SK-N-SH (cell line): ENCODE results near the gene NRIP1. TPM values are rescaled to one million over a fixed set of nuclear protein-coding genes. Genes with fewer than 3 reads are reported as not detected.

Experiments
- CTCF ChIA-PET: fragments of 300-600, 350-600 bp; formaldehyde crosslinking; extraction: SDS; loops from one replicate; lab custom pipeline; 2021; lab: Yijun Ruan, JAX
- POLR2A ChIA-PET: fragments of 350-600 bp; sonication (Branson Sonifier 250); formaldehyde crosslinking; extraction: SDS; loops from one replicate; lab custom pipeline; 2020; ENCODE audit warnings: antibody characterized with exemption, inconsistent platforms; lab: Yijun Ruan, JAX
- DNase-seq: peaks from one replicate; pipeline ENCODE4 v3.0.0; 2012
- H2AFZ ChIP-seq: fragments of 200-600 bp; sonication (generic); 2 replicates; pipeline ENCODE4 v1.8.1; 2016; ENCODE audit warnings: antibody characterized with exemption, mild to moderate bottlenecking, low read depth
- H3F3A ChIP-seq: fragments of 200-600 bp; sonication (generic); replicated peaks from 2 replicates; pipeline ENCODE3; 2016; ENCODE audit warnings: antibody characterized with exemption, mild to moderate bottlenecking; ENCODE audit not compliant: insufficient read depth
- H3K27ac ChIP-seq, 2 experiments: fragments of 200-500 bp in 1 of 2; fragments of 200-600 bp in 1 of 2; sonication (Bioruptor generic) in 1 of 2; sonication (generic), shearing (Covaris generic) in 1 of 2; 2 replicates each; pipeline versions ENCODE4 v1.5.1 to v1.6.1; 2014 to 2016; ENCODE audit warnings: low read depth in 2 of 2, inconsistent platforms in 1 of 2, low read length in 1 of 2, mild to moderate bottlenecking in 1 of 2, mixed read lengths in 1 of 2
- H3K27me3 ChIP-seq: fragments of 200-600 bp; sonication (generic), shearing (Covaris generic); 2 replicates; pipeline ENCODE4 v1.6.1; 2016; ENCODE audit warnings: mixed run types; ENCODE audit not compliant: insufficient read depth
- H3K36me3 ChIP-seq, 2 experiments: fragments of 200-500 bp in 1 of 2; fragments of 200-600 bp in 1 of 2; sonication (Bioruptor generic) in 1 of 2; sonication (generic) in 1 of 2; replicated peaks in 1 of 2; 2 replicates each; pipeline versions ENCODE3 to v1.5.1; 2014 to 2016; ENCODE audit warnings: low read length in 1 of 2, mild to moderate bottlenecking in 1 of 2; ENCODE audit not compliant: insufficient read depth in 2 of 2, control insufficient read depth in 1 of 2
- H3K4me1 ChIP-seq, 2 experiments: fragments of 200-500 bp in 1 of 2; fragments of 200-600 bp in 1 of 2; sonication (Bioruptor generic) in 1 of 2; sonication (generic), shearing (Covaris generic) in 1 of 2; 2 replicates each; pipeline versions ENCODE4 v1.5.1 to v1.6.1; 2014 to 2016; ENCODE audit warnings: low read depth in 1 of 2, low read length in 1 of 2, mixed run types in 1 of 2; ENCODE audit not compliant: insufficient read depth in 2 of 2, control insufficient read depth in 1 of 2
- H3K4me2 ChIP-seq: fragments of 200-600 bp; sonication (generic), shearing (Covaris generic); 2 replicates; pipeline ENCODE4 v1.6.1; 2017; ENCODE audit warnings: mixed run types
- H3K4me3 ChIP-seq, 2 experiments: fragments of 200-500 bp in 1 of 2; fragments of 200-600 bp in 1 of 2; sonication (Bioruptor generic) in 1 of 2; sonication (generic), shearing (Covaris generic) in 1 of 2; 2 replicates each; pipeline versions ENCODE4 v1.5.1 to v1.8.1; 2014 to 2016; ENCODE audit warnings: low read depth in 2 of 2, inconsistent platforms in 1 of 2, low read length in 1 of 2, mild to moderate bottlenecking in 1 of 2, mixed read lengths in 1 of 2, moderate library complexity in 1 of 2
- H3K79me2 ChIP-seq: fragments of 200-600 bp; sonication (generic); 2 replicates; pipeline ENCODE4 v1.8.1; 2017; ENCODE audit warnings: mild to moderate bottlenecking; ENCODE audit not compliant: insufficient read depth
- H3K9ac ChIP-seq: fragments of 200-600 bp; sonication (generic); 2 replicates; pipeline ENCODE4 v1.6.1; 2017; ENCODE audit warnings: mixed run types
- H3K9me2 ChIP-seq: fragments of 200-600 bp; sonication (generic); 2 replicates; pipeline ENCODE4 v1.6.1; 2017; ENCODE audit warnings: mixed run types
- H3K9me3 ChIP-seq: fragments of 200-600 bp; sonication (generic); 2 replicates; pipeline ENCODE4 v1.6.1; 2017; ENCODE audit warnings: mixed run types, mild to moderate bottlenecking, moderate library complexity
- H4K20me1 ChIP-seq: fragments of 200-600 bp; sonication (generic); 2 replicates; pipeline ENCODE4 v1.6.1; 2017; ENCODE audit warnings: mild to moderate bottlenecking, mixed run types; ENCODE audit not compliant: insufficient read depth
- CHD2 ChIP-seq: fragments of 150-350 bp; IDR thresholded peaks from 2 replicates; pipeline ENCODE4 v1.6.1; 2018; ENCODE audit warnings: low read length; ENCODE audit not compliant: partially characterized antibody
- ELF1 ChIP-seq: IDR thresholded peaks from 2 replicates; pipeline ENCODE4 v1.4.0; 2012
- EP300 ChIP-seq, 2 experiments: IDR thresholded peaks; 2 replicates each; pipeline versions ENCODE4 v1.4.0 to v1.6.1; 2012; ENCODE audit warnings: borderline replicate concordance in 1 of 2, low read depth in 1 of 2, low read length in 1 of 2
- EZH2phosphoT487 ChIP-seq: fragments of 200-600 bp; sonication (generic); IDR thresholded peaks from 2 replicates; pipeline ENCODE4 v1.6.1; 2017; ENCODE audit warnings: low read depth, mixed run types, mild to moderate bottlenecking, antibody characterized with exemption, moderate library complexity, borderline replicate concordance
- FOXM1 ChIP-seq: IDR thresholded peaks from 2 replicates; pipeline ENCODE4 v1.4.0; 2012; ENCODE audit warnings: low read depth, mild to moderate bottlenecking
- GATA2 ChIP-seq: sonication (generic); formaldehyde crosslinking; IDR thresholded peaks from 2 replicates; pipeline ENCODE4 v1.5.0; 2020; ENCODE audit warnings: mild to moderate bottlenecking, missing genetic modification reagents
- JUND ChIP-seq: IDR thresholded peaks from 2 replicates; pipeline ENCODE4 v1.4.0; 2012
- MEF2A ChIP-seq: IDR thresholded peaks from 2 replicates; pipeline ENCODE4 v1.4.0; 2012; ENCODE audit warnings: low read depth, borderline replicate concordance
- NFIC ChIP-seq: IDR thresholded peaks from 2 replicates; pipeline ENCODE4 v1.4.0; 2012; ENCODE audit warnings: borderline replicate concordance
- NRF1 ChIP-seq: IDR thresholded peaks from 2 replicates; pipeline ENCODE4 v1.6.1; 2012; ENCODE audit warnings: low read depth, mild to moderate bottlenecking, low read length
- RAD21 ChIP-seq: IDR thresholded peaks from 2 replicates; pipeline ENCODE4 v1.6.1; 2012; ENCODE audit warnings: mild to moderate bottlenecking, low read length
- RFX5 ChIP-seq: IDR thresholded peaks from 2 replicates; pipeline ENCODE4 v1.6.1; 2012; ENCODE audit warnings: mild to moderate bottlenecking, improper control_type of control experiment, low read length
- RXRA ChIP-seq: IDR thresholded peaks from 2 replicates; pipeline ENCODE4 v1.4.0; 2012; ENCODE audit warnings: low read depth, mild to moderate bottlenecking, borderline replicate concordance
- SMC3 ChIP-seq: IDR thresholded peaks from 2 replicates; pipeline ENCODE4 v1.6.1; 2012; ENCODE audit warnings: low read depth, low read length, improper control_type of control experiment
- TCF12 ChIP-seq: IDR thresholded peaks from 2 replicates; pipeline ENCODE4 v1.4.0; 2012
- WGBS: methylation state at CpG from one replicate; pipeline ENCODE4 v1.1.6; 2017; ENCODE audit warnings: low lambda C conversion rate; 5-methylcytosine and 5-hydroxymethylcytosine counted together
- polyA plus RNA-seq, 3 experiments: library from polyadenylated mRNA; depleted of rRNA; stranded (reverse); fragments of >200 nt; gene quantifications; 2 replicates each; pipeline ENCODE4 v1.2.3, GENCODE V29; 2012
- TF ChIP-seq, protein P1 (sequence below): IDR thresholded peaks from 2 replicates; pipeline ENCODE4 v1.4.0; 2012; ENCODE audit warnings: low read depth, borderline replicate concordance
- TF ChIP-seq, protein P2 (sequence below): fragments of 150-350 bp; IDR thresholded peaks from 2 replicates; pipeline ENCODE4 v1.6.1; 2016; ENCODE audit warnings: mild to moderate bottlenecking, low read depth, low read length
- TF ChIP-seq, protein P3 (sequence below): IDR thresholded peaks from 2 replicates; pipeline ENCODE4 v1.6.1; 2012; ENCODE audit warnings: mild to moderate bottlenecking, low read depth, low read length, moderate library complexity
- TF ChIP-seq, protein P4 (sequence below): fragments of 150-350 bp; IDR thresholded peaks from 2 replicates; pipeline ENCODE4 v1.6.1; 2017; ENCODE audit warnings: antibody characterized with exemption, low read length, low read depth, borderline replicate concordance

Gene NRIP1
- polyA plus RNA-seq, 1 of the 3 experiments (the other 2 are of a cell fraction), result 0.02 TPM

DNA sequence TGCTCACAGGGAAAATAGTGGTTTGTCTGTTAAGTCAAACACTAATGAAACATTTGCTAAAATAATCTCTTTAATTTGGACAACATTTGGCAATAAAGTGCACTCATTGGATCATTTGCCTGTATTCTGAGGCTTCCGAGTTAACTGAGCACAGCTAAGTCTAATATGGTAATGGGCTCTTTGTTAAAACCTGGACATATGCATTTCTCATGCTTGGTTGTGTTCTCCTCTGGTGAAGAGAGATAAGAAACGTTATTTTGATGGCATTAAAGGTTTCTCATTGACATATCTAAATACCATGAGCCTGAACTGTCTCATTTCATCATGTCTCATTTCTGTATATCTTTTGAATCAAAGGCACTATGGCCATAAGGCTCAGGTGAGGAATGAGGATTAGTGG, 13.4 kb upstream of the NRIP1 start:
- no peaks in the 10 kb centered on the region for H4K20me1 ChIP-seq
- POLR2A ChIA-PET, result no interaction called here
- H3K4me2 ChIP-seq, result no peak overlapping the region
- no peak overlapping the region for H3K27ac ChIP-seq
- H3K9me2 ChIP-seq, result no peaks in the 10 kb centered on the region
- DNase-seq, result no peak
- TF ChIP-seq NRF1 (no peak), ELF1 (no peak), FOXM1 (no peak), JUND (no peak), EP300 (IDR thresholded peaks at IDR 0.05; ENCODE audit: borderline replicate concordance in 1 of 2, low read depth in 1 of 2, low read length in 1 of 2) (no peak), RAD21 (no peak), SMC3 (no peak), CHD2 (no peak), MEF2A (no peak)
- CTCF ChIA-PET, result no interaction called here
- no peaks in the 10 kb centered on the region for H3K9me3 ChIP-seq
- no peaks in the 10 kb centered on the region for H3K79me2 ChIP-seq
- WGBS, result 14% methylated on average over 2 of the region's 2 CpGs
- no peak overlapping the region for H3K4me3 ChIP-seq
- no peaks in the 10 kb centered on the region for H3K27me3 ChIP-seq
- H3K4me1 ChIP-seq, result no peaks in the 10 kb centered on the region; a peak in 1 of 4 replicates
- H3K36me3 ChIP-seq, result no peaks in the 10 kb centered on the region
- H3K9ac ChIP-seq, result no peak overlapping the region
- no peaks in the 10 kb centered on the region for H3F3A ChIP-seq
- H2AFZ ChIP-seq, result no peak overlapping the region

DNA sequence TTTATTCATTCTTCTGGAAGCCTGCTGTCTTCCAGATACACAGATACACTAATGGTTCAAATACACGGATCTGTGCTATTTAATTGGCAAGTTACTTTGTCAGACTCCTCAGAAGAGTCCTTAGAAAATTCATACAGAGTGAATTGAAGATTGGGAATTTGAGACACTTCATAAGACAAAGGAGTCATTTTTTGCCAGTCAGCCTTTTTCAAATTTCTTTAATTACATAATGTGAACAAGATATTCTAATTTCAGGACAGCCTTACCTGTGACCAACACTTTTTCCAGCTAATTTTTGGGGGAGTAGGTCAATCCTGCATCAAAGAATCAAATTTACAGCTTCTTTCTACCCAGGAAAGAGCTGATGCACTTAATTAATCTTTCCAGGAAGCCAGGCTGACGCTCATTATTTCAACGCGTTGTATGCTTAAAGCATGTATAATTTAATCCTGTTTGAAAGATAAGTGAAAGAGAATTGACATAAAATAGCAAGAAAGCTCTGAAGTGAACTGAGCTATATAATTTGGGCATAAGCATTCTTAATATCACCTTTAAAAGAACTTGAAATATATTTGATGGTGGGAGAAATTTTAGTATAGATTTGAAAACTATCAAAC, 12.8 kb upstream of the NRIP1 start:
- Histone ChIP-seq H3K4me1 (no peaks in the 10 kb centered on the region; a peak in 1 of 4 replicates), H3K4me3 (no peak overlapping the region), H3K36me3 (no peaks in the 10 kb centered on the region), H2AFZ (no peak overlapping the region), H3K79me2 (no peaks in the 10 kb centered on the region), H3K9me3 (no peaks in the 10 kb centered on the region), H3K4me2 (no peak overlapping the region), H3K9me2 (no peaks in the 10 kb centered on the region), H3K27ac (no peak overlapping the region), H3K9ac (no peak overlapping the region), H3F3A (no peaks in the 10 kb centered on the region), H4K20me1 (no peaks in the 10 kb centered on the region), H3K27me3 (no peaks in the 10 kb centered on the region)
- 41% methylated on average over 4 of the region's 4 CpGs for WGBS
- ChIA-PET CTCF (no interaction called here), POLR2A (no interaction called here)
- TF ChIP-seq, protein P1, sequence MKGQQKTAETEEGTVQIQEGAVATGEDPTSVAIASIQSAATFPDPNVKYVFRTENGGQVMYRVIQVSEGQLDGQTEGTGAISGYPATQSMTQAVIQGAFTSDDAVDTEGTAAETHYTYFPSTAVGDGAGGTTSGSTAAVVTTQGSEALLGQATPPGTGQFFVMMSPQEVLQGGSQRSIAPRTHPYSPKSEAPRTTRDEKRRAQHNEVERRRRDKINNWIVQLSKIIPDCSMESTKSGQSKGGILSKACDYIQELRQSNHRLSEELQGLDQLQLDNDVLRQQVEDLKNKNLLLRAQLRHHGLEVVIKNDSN, result no peak
- TF ChIP-seq TCF12 (no peak), GATA2 (CRISPR knock-in tag) (no peak), FOXM1 (no peak), NFIC (no peak), RAD21 (no peak), RFX5 (no peak), JUND (no peak), EZH2phosphoT487 (no peak), RXRA (no peak), ELF1 (no peak)
- TF ChIP-seq, protein P2, sequence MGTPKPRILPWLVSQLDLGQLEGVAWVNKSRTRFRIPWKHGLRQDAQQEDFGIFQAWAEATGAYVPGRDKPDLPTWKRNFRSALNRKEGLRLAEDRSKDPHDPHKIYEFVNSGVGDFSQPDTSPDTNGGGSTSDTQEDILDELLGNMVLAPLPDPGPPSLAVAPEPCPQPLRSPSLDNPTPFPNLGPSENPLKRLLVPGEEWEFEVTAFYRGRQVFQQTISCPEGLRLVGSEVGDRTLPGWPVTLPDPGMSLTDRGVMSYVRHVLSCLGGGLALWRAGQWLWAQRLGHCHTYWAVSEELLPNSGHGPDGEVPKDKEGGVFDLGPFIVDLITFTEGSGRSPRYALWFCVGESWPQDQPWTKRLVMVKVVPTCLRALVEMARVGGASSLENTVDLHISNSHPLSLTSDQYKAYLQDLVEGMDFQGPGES, result no peak
- TF ChIP-seq, protein P3, sequence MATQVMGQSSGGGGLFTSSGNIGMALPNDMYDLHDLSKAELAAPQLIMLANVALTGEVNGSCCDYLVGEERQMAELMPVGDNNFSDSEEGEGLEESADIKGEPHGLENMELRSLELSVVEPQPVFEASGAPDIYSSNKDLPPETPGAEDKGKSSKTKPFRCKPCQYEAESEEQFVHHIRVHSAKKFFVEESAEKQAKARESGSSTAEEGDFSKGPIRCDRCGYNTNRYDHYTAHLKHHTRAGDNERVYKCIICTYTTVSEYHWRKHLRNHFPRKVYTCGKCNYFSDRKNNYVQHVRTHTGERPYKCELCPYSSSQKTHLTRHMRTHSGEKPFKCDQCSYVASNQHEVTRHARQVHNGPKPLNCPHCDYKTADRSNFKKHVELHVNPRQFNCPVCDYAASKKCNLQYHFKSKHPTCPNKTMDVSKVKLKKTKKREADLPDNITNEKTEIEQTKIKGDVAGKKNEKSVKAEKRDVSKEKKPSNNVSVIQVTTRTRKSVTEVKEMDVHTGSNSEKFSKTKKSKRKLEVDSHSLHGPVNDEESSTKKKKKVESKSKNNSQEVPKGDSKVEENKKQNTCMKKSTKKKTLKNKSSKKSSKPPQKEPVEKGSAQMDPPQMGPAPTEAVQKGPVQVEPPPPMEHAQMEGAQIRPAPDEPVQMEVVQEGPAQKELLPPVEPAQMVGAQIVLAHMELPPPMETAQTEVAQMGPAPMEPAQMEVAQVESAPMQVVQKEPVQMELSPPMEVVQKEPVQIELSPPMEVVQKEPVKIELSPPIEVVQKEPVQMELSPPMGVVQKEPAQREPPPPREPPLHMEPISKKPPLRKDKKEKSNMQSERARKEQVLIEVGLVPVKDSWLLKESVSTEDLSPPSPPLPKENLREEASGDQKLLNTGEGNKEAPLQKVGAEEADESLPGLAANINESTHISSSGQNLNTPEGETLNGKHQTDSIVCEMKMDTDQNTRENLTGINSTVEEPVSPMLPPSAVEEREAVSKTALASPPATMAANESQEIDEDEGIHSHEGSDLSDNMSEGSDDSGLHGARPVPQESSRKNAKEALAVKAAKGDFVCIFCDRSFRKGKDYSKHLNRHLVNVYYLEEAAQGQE, result no peak
- TF ChIP-seq, protein P4, sequence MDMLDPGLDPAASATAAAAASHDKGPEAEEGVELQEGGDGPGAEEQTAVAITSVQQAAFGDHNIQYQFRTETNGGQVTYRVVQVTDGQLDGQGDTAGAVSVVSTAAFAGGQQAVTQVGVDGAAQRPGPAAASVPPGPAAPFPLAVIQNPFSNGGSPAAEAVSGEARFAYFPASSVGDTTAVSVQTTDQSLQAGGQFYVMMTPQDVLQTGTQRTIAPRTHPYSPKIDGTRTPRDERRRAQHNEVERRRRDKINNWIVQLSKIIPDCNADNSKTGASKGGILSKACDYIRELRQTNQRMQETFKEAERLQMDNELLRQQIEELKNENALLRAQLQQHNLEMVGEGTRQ, result no peak
- DNase-seq, result no peak
